Vagina (tissue), 2 donors: ENCODE data around the gene CD9.

ENCODE experiments used
- CTCF ChIP-seq, 3 experiments: fragments of 450-650 bp in 2 of 3; fragments of 200-600 bp in 1 of 3; sonication (generic) in 1 of 3; IDR thresholded peaks; one replicate each; pipeline ENCODE4 v1.5.1; 2017 to 2019; ENCODE audit warnings: antibody characterized with exemption in 3 of 3, mild to moderate bottlenecking in 2 of 3, moderate library complexity in 2 of 3
- POLR2A ChIP-seq, 2 donors: fragments of 450-650 bp; IDR thresholded peaks; one replicate each; pipeline ENCODE4 v1.6.1; 2017; ENCODE audit warnings: antibody characterized with exemption in 2 of 2, mild to moderate bottlenecking in 2 of 2, moderate library complexity in 2 of 2

GRCh38 chr12:6211421-6211869 is 11.2 kb downstream of the CD9 start:
- TF ChIP-seq CTCF (IDR thresholded peaks at IDR 0.05) (no peak), POLR2A (IDR thresholded peaks at IDR 0.05) (no peak)
